Measurements from ENCODE around the gene ROBO2. TPM values are rescaled to one million over a fixed set of nuclear protein-coding genes. Genes with fewer than 3 reads are reported as not detected.

The ROBO2 gene
- total and polyA plus RNA-seq, 12 donors, result 0.04 to 3.5 (median 0.34) TPM; not detected in 3

DNA sequence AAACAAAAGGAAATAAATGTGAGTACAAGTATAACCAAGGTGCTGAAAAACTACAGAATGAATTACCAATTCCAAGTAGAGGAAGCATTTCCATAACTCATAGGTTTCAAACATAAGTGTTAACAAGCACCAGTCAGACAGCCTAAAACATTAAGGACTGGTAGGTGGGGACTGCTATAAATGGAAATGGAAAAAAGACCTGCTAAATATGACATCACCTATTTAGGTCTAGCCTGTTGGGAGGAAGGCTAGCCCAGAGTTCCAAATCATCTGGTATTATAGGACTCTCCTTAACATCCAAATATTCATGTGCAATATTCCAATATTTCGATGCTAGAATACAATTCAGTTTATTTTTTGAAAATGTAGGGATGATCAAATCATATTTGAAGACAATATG is 560.0 kb downstream of the ROBO2 start:
- 82 to 85% methylated on average over 1 of the region's 1 CpG for WGBS, 2 donors
- DNase-seq, result no peak
- Histone ChIP-seq H3K4me3 (no peak overlapping the region), H3K9me3 (peaks cover 0 to 9% (median 0%) of the 10 kb centered on the region in 11 donors), H3K27me3 (no peaks in the 10 kb centered on the region), H3K27ac (no peak overlapping the region), H3K36me3 (no peaks in the 10 kb centered on the region), H3K4me1 (no peaks in the 10 kb centered on the region)
- no peak for ATAC-seq
- TF ChIP-seq, protein P1, sequence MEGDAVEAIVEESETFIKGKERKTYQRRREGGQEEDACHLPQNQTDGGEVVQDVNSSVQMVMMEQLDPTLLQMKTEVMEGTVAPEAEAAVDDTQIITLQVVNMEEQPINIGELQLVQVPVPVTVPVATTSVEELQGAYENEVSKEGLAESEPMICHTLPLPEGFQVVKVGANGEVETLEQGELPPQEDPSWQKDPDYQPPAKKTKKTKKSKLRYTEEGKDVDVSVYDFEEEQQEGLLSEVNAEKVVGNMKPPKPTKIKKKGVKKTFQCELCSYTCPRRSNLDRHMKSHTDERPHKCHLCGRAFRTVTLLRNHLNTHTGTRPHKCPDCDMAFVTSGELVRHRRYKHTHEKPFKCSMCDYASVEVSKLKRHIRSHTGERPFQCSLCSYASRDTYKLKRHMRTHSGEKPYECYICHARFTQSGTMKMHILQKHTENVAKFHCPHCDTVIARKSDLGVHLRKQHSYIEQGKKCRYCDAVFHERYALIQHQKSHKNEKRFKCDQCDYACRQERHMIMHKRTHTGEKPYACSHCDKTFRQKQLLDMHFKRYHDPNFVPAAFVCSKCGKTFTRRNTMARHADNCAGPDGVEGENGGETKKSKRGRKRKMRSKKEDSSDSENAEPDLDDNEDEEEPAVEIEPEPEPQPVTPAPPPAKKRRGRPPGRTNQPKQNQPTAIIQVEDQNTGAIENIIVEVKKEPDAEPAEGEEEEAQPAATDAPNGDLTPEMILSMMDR (IDR thresholded peaks at IDR 0.05), result no peak
- intact Hi-C loops (cut with DNase I), result no loop called here

DNA sequence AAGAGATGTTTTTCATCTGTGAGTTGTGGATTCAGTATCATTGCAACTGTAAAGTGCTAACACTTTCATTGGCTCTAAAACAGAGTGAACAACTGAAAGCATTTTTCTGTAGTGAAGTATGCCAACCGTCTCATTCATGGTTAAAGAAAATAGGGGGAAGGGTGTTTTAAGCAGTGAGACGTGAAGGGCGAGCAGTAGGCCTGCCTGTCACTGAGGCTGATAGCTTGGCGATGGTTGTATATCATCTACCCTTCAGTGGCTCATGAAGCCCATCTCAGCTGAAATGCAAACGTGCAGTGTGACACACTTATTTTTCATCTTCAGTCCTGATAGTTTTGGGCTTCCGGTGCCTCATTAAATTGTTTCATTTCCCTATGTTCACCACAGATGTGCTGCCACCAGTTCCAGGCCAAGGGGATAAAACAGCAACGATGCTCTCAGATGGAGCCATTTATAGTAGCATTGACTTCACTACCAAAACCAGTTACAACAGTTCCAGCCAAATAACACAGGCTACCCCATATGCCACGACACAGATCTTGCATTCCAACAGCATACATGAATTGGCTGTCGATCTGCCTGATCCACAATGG is 562.0 kb downstream of the ROBO2 start:
- H3K4me1 ChIP-seq, result no peaks in the 10 kb centered on the region
- DNase-seq (no peak), ATAC-seq (no peak)
- no peak overlapping the region for H3K4me3 ChIP-seq
- WGBS, 2 donors, result 81 to 83% methylated on average over 9 of the region's 9 CpGs
- TF ChIP-seq, protein P1 (IDR thresholded peaks at IDR 0.05), result no peak
- no peaks in the 10 kb centered on the region for H3K36me3 ChIP-seq
- H3K27me3 ChIP-seq, result no peaks in the 10 kb centered on the region
- intact Hi-C loops (cut with DNase I), result no loop called here
- no peak overlapping the region for H3K27ac ChIP-seq
- H3K9me3 ChIP-seq, result peaks cover 0 to 9% (median 0%) of the 10 kb centered on the region in 11 donors

DNA sequence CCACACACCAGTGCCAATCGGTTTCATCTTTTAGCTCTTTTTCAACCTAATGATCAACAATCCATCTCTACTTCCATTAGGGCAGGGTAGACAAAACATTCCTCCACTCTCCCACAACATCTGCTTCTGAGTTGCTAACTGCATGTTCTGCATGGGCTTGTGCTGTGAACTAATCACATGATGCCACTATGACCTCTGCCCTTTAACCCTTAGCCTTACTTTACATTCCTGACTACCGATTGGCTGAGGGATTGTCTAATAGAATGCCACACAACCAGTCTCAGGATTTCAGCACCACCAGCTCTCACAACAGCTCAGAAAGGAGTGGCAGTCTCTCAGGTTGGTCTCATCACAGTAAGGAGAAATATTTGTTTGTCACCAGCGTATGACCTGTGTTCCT is 562.8 kb downstream of the ROBO2 start:
- 88 to 93% methylated on average over 3 of the region's 3 CpGs for WGBS, 2 donors
- ATAC-seq (no peak), DNase-seq (no peak)
- H3K36me3 ChIP-seq, result no peaks in the 10 kb centered on the region
- no peaks in the 10 kb centered on the region for H3K4me1 ChIP-seq
- TF ChIP-seq, protein P1 (IDR thresholded peaks at IDR 0.05), result no peak
- H3K9me3 ChIP-seq, result peaks cover 0 to 6% (median 0%) of the 10 kb centered on the region in 11 donors
- intact Hi-C loops (cut with DNase I), result no loop called here
- no peak overlapping the region for H3K27ac ChIP-seq
- H3K27me3 ChIP-seq, result no peaks in the 10 kb centered on the region
- H3K4me3 ChIP-seq, result no peak overlapping the region

DNA sequence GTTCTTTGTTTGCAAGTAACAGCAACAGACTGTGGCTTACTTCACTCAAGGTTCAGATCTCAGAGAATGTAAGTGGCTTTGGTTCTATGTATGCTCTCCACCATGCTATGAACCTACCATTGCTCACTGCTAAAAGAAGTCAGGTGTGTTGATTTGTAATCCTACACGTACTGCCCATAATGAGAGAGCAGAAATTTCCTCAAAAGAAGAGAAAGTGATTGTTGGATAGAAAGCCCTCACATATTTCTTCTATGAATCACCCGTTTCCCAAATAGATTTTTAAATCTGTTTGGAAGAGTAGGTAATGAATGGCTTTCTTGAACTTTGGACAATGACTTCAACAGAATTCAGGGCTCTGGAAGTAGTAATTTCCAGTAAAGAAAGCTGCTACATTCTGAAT is 565.4 kb downstream of the ROBO2 start:
- no peak overlapping the region for H3K27ac ChIP-seq
- ATAC-seq (no peak), DNase-seq (no peak)
- WGBS, 2 donors, result 83 to 93% methylated on average over 2 of the region's 2 CpGs
- intact Hi-C loops (cut with DNase I), result no loop called here
- no peaks in the 10 kb centered on the region for H3K36me3 ChIP-seq
- no peak overlapping the region for H3K4me3 ChIP-seq
- no peaks in the 10 kb centered on the region for H3K4me1 ChIP-seq
- H3K27me3 ChIP-seq, result no peaks in the 10 kb centered on the region
- H3K9me3 ChIP-seq, result no peaks in the 10 kb centered on the region
- TF ChIP-seq, protein P1 (IDR thresholded peaks at IDR 0.05), result no peak
